Fibroblast of the aortic adventitia (primary cell): ENCODE measurements around the gene SNX13. TPM values are rescaled to one million over a fixed set of nuclear protein-coding genes. Genes with fewer than 3 reads are reported as not detected.
A peak's percentile ranks its signal among the peaks of the same experiment; 100 is the strongest.

Experiments used
- DNase-seq: peaks from one replicate; pipeline ENCODE4 v3.0.0-alpha.2; 2010; ENCODE audit warnings: low read depth
- H3K4me3 ChIP-seq: 2 replicates; pipeline ENCODE4 v1.5.1; 2011; ENCODE audit warnings: low read depth, mild to moderate bottlenecking, control low read depth, low read length, moderate library complexity
- CTCF ChIP-seq: IDR thresholded peaks from 2 replicates; pipeline ENCODE4 v1.5.1; 2011; ENCODE audit warnings: mild to moderate bottlenecking, low read length, control low read depth, inconsistent platforms; ENCODE audit not compliant: insufficient read depth
- total RNA-seq: library from RNA; depleted of rRNA; stranded (reverse); fragments of >200 nt; gene quantifications from 2 replicates; pipeline ENCODE4 v1.2.3, GENCODE V29; 2012; ENCODE audit warnings: low replicate concordance

SNX13 gene
- total RNA-seq, 1 donor, result 52.2 TPM

DNA sequence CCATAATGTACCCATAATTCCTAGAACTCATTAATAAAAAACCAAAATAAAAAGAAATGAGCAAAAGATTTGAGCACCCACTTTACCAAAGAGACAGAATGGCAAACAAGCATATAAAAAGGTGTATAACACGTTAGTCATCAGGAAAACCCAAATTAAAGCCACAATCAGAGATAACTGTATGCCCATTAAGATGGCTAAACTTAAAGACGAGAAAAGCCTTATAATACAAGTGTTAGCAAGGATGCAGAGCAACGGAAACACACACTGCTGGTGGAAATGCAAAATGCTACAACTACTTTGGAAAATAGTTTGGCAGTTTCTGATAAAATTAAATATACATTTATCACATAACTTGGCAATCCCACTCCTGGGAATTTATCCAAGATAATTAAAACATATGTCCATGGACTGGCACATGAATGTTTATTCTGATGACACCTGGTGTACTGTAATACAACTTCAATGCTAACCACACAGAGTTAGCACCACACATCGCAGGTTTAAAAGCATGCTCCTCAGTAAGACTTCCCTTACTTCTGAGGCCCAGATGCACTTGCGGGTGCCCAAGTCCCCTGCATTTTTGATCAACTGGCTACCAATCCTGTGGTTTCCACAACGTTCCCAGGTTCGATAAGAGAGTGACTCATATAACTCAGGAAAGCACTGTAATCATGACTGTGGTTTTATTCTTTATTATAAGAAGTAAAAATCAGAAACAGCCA, 158.6 kb downstream of the SNX13 start:
- no peak overlapping the region for H3K4me3 ChIP-seq
- peak; percentile 90 for DNase-seq
- TF ChIP-seq CTCF, result peak; percentile 10

DNA sequence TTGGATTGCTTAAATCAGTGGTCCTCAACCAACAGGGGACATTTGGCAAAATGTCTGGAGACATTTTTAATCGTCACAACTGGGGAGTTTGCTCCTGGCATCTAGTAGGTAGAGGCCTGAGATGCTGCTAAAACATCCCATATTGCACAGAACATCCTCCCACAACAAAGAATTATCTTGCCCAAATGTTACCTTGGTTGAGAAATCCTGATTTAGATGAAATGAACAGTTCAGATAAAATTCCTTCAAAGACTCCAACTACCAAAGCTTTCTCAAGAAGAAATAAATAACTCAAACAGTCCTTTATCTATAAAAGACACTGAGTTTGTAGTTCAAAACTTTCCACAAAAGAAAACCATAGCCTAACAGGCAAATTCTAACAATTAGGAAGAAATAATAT, 160.9 kb downstream of the SNX13 start:
- no peak for TF ChIP-seq CTCF
- no peak overlapping the region for H3K4me3 ChIP-seq
- no peak for DNase-seq

DNA sequence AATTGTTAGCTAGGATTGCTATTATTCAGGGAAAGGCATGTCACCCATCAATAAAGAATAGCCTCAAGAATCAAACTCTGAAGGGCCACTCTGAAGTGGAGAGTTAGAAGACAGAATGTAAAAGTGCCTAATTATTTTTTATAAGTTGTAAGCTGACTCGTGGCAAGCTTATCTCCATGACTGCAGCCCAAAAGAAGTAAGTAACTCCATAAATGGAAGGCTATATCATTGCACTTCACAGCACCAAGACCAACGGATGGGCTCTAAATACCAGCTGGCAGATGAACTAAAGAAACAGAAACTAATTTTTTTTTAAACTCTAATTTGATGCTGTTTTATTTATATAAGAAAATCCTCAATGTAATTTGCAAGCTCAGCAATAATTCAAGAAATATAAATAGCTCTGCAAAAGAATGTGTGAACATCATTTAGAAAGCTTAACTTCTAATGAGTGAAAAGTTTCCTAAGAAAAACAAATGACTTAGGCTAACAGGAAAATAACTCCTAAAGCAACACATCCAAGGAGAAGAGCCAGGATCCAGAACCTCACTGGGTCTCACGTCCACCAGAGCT, 165.5 kb downstream of the SNX13 start:
- no peak overlapping the region for H3K4me3 ChIP-seq
- DNase-seq, result peak; percentile 16
- no peak for TF ChIP-seq CTCF

DNA sequence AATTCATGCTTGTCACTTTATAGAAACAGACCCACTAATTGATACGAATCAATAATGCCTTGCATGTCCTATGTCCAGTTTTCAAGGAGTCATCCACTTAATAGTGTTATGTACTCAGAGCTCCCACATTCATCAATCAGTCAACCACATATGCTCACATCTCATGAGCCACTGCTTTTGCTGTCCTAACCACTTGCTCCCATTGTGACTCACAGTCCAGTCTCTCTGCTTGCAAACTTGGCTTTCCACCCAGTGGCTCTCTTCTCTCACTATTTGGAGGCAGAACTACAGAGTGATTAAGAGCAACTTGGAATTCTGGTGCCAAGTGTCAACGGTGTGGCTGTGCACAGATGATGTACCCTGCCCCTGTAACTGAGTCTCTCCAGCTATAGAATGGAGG, 166.0 kb downstream of the SNX13 start:
- TF ChIP-seq CTCF, result no peak
- H3K4me3 ChIP-seq, result no peak overlapping the region

DNA sequence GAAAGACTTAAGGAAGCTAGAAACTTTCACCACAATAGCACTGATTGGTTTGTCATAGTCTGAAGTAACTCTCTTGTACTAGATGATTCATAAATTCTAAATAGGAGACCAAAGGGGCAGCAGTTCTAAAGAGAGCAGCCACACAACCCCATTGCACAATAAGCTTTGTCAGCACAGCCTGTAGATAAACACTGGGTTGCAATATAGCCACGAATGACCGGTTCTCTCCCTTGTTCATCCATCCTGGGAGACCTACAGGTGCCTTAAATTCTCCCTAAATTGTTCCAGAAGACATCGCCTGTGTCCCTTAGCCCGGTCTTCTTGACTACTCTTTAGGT, 167.0 kb downstream of the SNX13 start:
- TF ChIP-seq CTCF, result no peak
- peak; percentile 89 for DNase-seq
- no peak overlapping the region for H3K4me3 ChIP-seq

More for the DNA sequence above, 166.0 kb downstream of the SNX13 start:
- peak; percentile 79 for DNase-seq

DNA sequence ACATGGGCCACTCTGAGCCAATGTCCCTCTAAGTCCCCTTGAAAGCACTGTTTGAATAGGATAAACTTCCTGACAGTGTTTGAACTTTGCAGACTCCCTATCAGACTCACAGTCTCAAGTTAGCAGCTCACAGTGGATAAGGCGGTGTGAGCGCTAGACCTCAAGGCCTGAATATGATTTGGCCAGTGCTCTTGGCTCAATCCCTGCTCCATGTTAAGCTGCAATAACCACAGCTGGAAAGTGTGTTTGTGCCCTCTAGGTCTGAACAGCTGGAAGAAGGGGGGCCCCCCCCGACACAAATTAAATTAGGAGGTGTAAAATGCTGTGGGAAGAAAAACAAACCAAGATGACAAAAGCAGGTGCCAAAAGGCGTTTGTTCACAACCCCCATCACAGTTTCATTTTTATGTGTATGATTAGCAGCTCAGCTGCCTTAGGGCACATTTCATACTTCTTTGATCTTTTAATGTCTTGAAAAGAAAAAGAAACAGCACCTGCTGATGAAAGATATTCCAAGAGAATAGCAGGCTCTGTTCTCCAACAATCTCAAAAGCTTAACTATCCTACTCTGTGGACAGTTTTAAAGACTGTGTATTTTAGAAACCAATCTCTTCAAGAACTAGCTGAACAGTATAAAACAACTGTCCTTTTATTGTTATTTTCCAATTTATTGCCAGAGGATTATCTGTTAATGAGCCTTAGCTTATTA, 167.6 kb downstream of the SNX13 start:
- no peak for TF ChIP-seq CTCF
- peak; percentile 28 for DNase-seq
- no peak overlapping the region for H3K4me3 ChIP-seq
